Colonic mucosa (tissue), 4 donors: ENCODE measurements around the gene KIF1A. TPM values are rescaled to one million over a fixed set of nuclear protein-coding genes. Genes with fewer than 3 reads are reported as not detected.

Experiments
- DNase-seq: peaks from one replicate; pipeline ENCODE4 v3.0.0-alpha.2; 2020
- H3K27ac ChIP-seq: fragments of 200-600 bp; one replicate; pipeline ENCODE4 v1.8.0; 2021
- H3K27me3 ChIP-seq: fragments of 200-600 bp; one replicate; pipeline ENCODE4 v1.8.0; 2021
- H3K36me3 ChIP-seq: fragments of 200-600 bp; one replicate; pipeline ENCODE4 v1.8.0; 2021
- H3K4me1 ChIP-seq: fragments of 200-600 bp; one replicate; pipeline ENCODE4 v1.8.0; 2021; ENCODE audit warnings: mild to moderate bottlenecking
- H3K4me3 ChIP-seq: fragments of 200-600 bp; one replicate; pipeline ENCODE4 v1.8.0; 2021
- H3K9ac ChIP-seq, 2 donors: one replicate each; pipeline ENCODE4 v1.7.0; 2013; ENCODE audit warnings: control low read depth in 2 of 2, low read depth in 2 of 2, low read length in 2 of 2
- H3K9me3 ChIP-seq: fragments of 200-600 bp; one replicate; pipeline ENCODE4 v1.8.0; 2021
- CTCF ChIP-seq: fragments of 200-600 bp; IDR thresholded peaks from one replicate; pipeline ENCODE4 v1.8.0; 2022; ENCODE audit warnings: antibody characterized with exemption, mild to moderate bottlenecking
- intact Hi-C: fragments of 100-400 bp; cut with DNase I; formaldehyde crosslinking; loops from one replicate; pipeline ENCODE4 v1.14.1; 2022
- total RNA-seq, 2 donors: library from RNA; stranded (reverse); fragmentation: NEBNext Ultra II Directional in 1 of 2; extraction: Animal tissue kit (Norgen Biotek cat#: 25700) in 1 of 2; gene quantifications; one replicate each; pipeline ENCODE4 v1.2.1, GENCODE V29; 2021
- donor health status: healthy.
- donor health status: DM: no; HTN: no; CAD: no.
- donor health status: DM: no; HTN: no; CAD: no.

The KIF1A gene
- total RNA-seq, 2 donors from 2014 or later: 1.9 to 4.3 TPM

DNA sequence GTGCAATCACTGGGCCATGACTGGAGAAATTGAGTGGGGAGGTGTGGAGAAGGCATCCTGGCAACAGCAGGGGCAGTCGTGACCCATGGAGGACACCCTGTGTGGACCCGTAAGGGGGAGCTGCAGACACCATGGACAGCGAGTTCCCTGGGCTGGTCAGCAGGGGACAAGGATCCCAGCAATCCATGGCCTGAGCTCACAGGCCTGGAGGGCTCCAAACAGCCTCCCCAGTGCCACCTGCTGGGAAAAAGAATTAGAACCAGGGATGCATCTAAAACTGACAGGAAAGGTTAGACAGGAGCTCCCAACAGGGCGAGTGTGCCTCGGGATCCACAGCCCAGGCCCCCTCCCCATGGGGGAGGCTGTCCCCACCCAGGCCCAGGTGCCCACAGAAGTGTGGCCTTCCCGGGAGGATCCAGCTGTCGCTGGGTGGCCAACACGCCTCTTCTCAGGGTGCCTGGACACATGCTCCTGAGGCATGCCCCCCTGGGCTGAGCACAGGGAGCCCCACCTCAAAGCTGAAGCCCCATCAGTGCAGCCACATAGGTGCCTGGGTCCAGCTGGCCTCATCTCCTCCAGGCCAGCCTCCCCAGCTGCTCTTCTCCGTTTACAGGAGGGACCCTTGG is 20.5 kb upstream of the KIF1A start:
- intact Hi-C loops: no loop called here
- TF ChIP-seq CTCF: peak; percentile 45
- H3K36me3 ChIP-seq: no peaks in the 10 kb centered on the region

DNA sequence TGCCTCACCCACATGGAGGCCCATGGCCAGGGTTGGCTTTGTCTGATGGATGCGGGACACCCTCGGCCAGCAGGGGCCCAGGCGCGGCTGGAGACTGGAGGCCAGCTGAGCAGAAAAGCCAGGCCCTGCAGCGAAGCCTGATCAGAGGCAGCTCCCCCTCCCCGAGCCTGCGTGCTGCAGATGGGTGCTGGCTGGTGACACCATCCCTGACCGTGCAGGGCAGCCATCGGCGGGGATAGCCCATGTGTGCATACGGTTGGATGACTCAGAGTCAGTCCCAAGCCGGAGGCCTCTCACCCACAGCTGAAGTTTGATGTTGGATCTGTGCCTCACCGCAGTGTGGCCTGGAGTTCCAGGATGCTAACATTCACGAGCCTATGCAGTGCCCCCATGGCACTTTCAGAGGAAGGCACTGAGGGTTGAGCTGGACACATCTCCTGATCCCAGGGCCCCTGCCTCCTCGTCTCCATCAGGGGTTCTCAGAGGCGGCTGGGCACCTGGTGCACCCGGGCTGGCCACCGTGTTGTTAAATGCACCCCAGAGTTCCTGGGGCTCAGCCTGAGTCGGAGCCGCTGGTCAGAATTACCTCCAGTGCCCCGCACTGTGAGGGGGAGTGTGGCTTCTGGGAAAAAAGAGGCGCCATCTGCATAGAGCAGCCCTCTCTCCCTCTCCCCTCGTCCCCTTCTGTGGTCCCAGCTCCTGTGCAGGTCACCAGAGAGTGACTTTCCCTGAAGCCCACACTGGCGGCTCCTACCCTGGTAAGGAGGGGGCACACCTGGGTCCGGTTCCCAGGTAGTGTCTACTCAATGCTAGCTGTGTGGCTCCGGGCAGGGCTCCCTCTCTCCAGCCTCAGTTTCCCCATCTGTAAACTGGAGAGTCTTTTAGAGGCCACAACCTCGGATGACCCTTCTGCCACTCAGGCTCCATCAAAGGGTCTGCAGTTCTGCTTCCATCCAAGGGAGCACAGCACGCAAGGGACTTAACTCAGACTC is 19.4 kb upstream of the KIF1A start:
- Histone ChIP-seq H3K27ac (no peak overlapping the region), H3K9me3 (no peaks in the 10 kb centered on the region), H3K4me3 (no peak overlapping the region), H3K4me1 (no peaks in the 10 kb centered on the region), H3K9ac (no peak overlapping the region), H3K27me3 (no peaks in the 10 kb centered on the region), H3K36me3 (no peaks in the 10 kb centered on the region)
- intact Hi-C loops: no loop called here
- DNase-seq: no peak
- TF ChIP-seq CTCF: no peak

More for the DNA sequence above, 20.5 kb upstream of the KIF1A start:
- Histone ChIP-seq H3K4me3 (no peak overlapping the region), H3K9me3 (no peaks in the 10 kb centered on the region), H3K9ac (no peak overlapping the region), H3K27me3 (no peaks in the 10 kb centered on the region), H3K4me1 (no peaks in the 10 kb centered on the region), H3K27ac (no peak overlapping the region)
- peak; percentile 54 for DNase-seq

DNA sequence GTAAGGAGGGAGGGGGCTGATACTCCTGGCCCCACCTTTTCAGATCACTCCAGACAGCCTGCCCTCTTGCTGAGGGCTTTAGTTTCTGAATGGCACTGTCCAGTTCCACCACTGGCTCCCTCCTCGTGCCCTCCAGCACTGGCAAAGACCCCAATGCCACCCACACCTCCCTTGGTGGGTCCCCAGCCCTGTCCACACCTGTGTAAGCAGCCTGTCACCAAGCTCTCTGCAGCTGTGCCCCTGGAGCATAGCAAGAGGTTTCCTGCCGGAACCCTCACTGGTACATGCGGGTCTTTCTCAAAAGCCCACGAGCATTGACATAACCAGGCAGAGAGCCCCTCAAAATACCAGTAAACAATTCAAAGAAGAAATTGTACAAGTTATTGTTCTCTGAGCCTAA is 17.6 kb upstream of the KIF1A start:
- Histone ChIP-seq H3K27me3 (no peaks in the 10 kb centered on the region), H3K4me3 (no peak overlapping the region), H3K36me3 (no peaks in the 10 kb centered on the region), H3K9ac (no peak overlapping the region), H3K4me1 (no peaks in the 10 kb centered on the region), H3K9me3 (no peaks in the 10 kb centered on the region), H3K27ac (no peak overlapping the region)
- DNase-seq: no peak
- intact Hi-C loops: no loop called here
- TF ChIP-seq CTCF: no peak

- Histone ChIP-seq H3K9me3 (no peaks in the 10 kb centered on the region), H3K4me1 (no peaks in the 10 kb centered on the region), H3K36me3 (no peaks in the 10 kb centered on the region), H3K27ac (no peak overlapping the region), H3K27me3 (no peaks in the 10 kb centered on the region), H3K4me3 (no peak overlapping the region), H3K9ac (no peak overlapping the region)
- intact Hi-C loops: no loop called here
- no peak for TF ChIP-seq CTCF
- DNase-seq: no peak
Observed at GRCh38 chr2:240836781-240837467, 16.9 kb upstream of the KIF1A start.

GRCh38 chr2:240835528-240835927 is 15.5 kb upstream of the KIF1A start:
- intact Hi-C loops: no loop called here
- no peaks in the 10 kb centered on the region for H3K9me3 ChIP-seq
- no peak overlapping the region for H3K9ac ChIP-seq
- no peak overlapping the region for H3K27ac ChIP-seq
- no peak for TF ChIP-seq CTCF
- no peaks in the 10 kb centered on the region for H3K36me3 ChIP-seq
- H3K27me3 ChIP-seq: peaks cover 2% of the 10 kb centered on the region
- no peak for DNase-seq
- H3K4me3 ChIP-seq: no peak overlapping the region
- no peaks in the 10 kb centered on the region for H3K4me1 ChIP-seq
